ENCODE results near the gene LRP1B. TPM values are rescaled to one million over a fixed set of nuclear protein-coding genes. Genes with fewer than 3 reads are reported as not detected.

Gene LRP1B
- total RNA-seq, 2 donors from 2014 or later, result 0.91 to 1.2 TPM

- Histone ChIP-seq H3K9me3 (no peaks in the 10 kb centered on the region), H3K4me3 (no peak overlapping the region), H3K36me3 (no peaks in the 10 kb centered on the region), H3K4me1 (replicated peaks) (no peaks in the 10 kb centered on the region), H3K27ac (no peak overlapping the region), H3K27me3 (replicated peaks; ENCODE audit: insufficient read depth) (no peaks in the 10 kb centered on the region)
- 70% methylated on average over 5 of the region's 5 CpGs for WGBS
- no peak for TF ChIP-seq POLR2AphosphoS5 (IDR thresholded peaks at IDR 0.05)
- TF ChIP-seq, protein P1, sequence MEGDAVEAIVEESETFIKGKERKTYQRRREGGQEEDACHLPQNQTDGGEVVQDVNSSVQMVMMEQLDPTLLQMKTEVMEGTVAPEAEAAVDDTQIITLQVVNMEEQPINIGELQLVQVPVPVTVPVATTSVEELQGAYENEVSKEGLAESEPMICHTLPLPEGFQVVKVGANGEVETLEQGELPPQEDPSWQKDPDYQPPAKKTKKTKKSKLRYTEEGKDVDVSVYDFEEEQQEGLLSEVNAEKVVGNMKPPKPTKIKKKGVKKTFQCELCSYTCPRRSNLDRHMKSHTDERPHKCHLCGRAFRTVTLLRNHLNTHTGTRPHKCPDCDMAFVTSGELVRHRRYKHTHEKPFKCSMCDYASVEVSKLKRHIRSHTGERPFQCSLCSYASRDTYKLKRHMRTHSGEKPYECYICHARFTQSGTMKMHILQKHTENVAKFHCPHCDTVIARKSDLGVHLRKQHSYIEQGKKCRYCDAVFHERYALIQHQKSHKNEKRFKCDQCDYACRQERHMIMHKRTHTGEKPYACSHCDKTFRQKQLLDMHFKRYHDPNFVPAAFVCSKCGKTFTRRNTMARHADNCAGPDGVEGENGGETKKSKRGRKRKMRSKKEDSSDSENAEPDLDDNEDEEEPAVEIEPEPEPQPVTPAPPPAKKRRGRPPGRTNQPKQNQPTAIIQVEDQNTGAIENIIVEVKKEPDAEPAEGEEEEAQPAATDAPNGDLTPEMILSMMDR (IDR thresholded peaks at IDR 0.05), result no peak
- intact Hi-C loops (cut with DNase I), result no loop called here
- DNase-seq (ENCODE audit: low spot score), result no peak
Measured at GRCh38 chr2:141942006-141942789, 188.6 kb downstream of the LRP1B start.

DNA sequence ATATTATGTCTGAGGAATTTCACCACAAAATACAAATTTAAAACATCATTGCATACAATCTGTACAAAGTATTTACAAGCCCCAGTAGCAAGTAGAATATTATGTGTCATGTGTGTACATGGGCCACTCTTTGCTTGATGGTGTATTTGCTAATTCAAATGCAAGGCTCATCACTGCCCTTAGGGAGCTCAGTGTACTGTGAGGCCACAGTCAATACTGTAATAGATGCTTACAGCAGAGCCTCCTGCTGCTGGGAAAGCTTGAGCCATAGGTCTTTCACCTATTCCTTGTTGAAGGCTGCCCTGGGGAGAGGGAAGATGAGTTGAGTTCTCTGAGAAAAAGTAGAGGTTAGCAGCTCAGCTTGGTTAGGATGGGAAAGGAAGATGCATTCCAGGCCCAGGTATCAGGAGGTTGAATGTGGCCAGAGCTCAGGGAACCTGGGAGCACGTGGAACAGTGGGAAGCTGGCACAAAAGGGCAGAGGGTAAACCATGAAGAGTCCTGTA is 189.6 kb downstream of the LRP1B start:
- Histone ChIP-seq H3K4me3 (no peak overlapping the region), H3K27ac (no peak overlapping the region), H3K36me3 (no peaks in the 10 kb centered on the region), H3K4me1 (replicated peaks) (no peaks in the 10 kb centered on the region), H3K27me3 (replicated peaks; ENCODE audit: insufficient read depth) (no peaks in the 10 kb centered on the region), H3K9me3 (no peaks in the 10 kb centered on the region)
- TF ChIP-seq POLR2AphosphoS5 (IDR thresholded peaks at IDR 0.05), result no peak
- TF ChIP-seq, protein P1 (IDR thresholded peaks at IDR 0.05), result no peak
- TF ChIP-seq POLR2A (IDR thresholded peaks at IDR 0.05), result no peak
- WGBS, result 95% methylated on average over 1 of the region's 1 CpG
- intact Hi-C loops (cut with DNase I), result no loop called here
- DNase-seq (ENCODE audit: low spot score), result no peak

DNA sequence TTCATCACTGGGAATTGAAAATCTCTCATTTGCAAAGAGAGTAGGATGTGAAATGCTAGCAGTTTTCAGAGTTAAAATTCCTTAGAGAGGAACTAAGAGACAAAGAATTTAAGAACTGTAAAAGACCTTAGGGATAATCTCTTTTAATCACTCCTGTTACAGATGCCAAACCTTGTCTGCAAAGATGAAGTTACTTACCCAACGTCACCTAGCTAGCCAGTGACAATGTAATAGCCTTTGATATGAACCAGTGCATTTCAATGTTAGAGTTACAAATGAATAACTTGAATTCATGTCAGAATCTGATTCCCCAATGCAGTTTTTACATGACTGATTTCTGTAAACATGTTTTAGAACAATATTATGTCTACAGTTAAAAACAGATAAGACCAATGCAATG is 190.1 kb downstream of the LRP1B start:
- no peak overlapping the region for H3K27ac ChIP-seq
- H3K27me3 ChIP-seq (replicated peaks; ENCODE audit: insufficient read depth), result no peaks in the 10 kb centered on the region
- WGBS, result 61% methylated on average over 1 of the region's 1 CpG
- TF ChIP-seq POLR2AphosphoS5 (IDR thresholded peaks at IDR 0.05) (no peak), POLR2A (IDR thresholded peaks at IDR 0.05) (no peak)
- TF ChIP-seq, protein P1 (IDR thresholded peaks at IDR 0.05), result no peak
- no peaks in the 10 kb centered on the region for H3K36me3 ChIP-seq
- no peaks in the 10 kb centered on the region for H3K9me3 ChIP-seq
- intact Hi-C loops (cut with DNase I), result no loop called here
- H3K4me1 ChIP-seq (replicated peaks), result no peaks in the 10 kb centered on the region
- H3K4me3 ChIP-seq, result no peak overlapping the region
- DNase-seq (ENCODE audit: low spot score), result no peak

DNA sequence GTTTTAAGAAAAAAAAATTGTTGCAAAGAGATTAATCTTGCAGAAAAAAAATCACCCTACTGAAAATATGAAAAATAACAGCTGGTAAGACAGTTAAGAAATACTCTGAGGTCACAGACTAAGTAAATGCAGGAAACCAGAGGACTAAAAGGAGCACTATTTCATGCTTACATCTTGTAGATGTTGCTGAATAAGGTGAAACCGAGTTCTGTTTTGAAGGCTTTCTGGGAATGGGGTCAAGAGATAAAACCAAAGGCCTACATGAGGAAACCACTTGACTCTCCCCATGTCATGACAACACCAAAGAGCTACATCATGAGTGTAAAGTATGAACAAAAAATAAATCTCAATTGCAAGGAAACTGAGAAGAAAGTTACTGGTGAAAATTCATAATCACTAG is 197.6 kb downstream of the LRP1B start:
- no peak overlapping the region for H3K27ac ChIP-seq
- H3K9me3 ChIP-seq, result no peaks in the 10 kb centered on the region
- DNase-seq (ENCODE audit: low spot score), result no peak
- H3K4me1 ChIP-seq (replicated peaks), result no peaks in the 10 kb centered on the region
- intact Hi-C loops (cut with DNase I), result no loop called here
- H3K27me3 ChIP-seq (replicated peaks; ENCODE audit: insufficient read depth), result no peaks in the 10 kb centered on the region
- H3K4me3 ChIP-seq, result no peak overlapping the region
- H3K36me3 ChIP-seq, result no peaks in the 10 kb centered on the region
- no peak for TF ChIP-seq POLR2A (IDR thresholded peaks at IDR 0.05)
- TF ChIP-seq, protein P1 (IDR thresholded peaks at IDR 0.05), result no peak
- no peak for TF ChIP-seq POLR2AphosphoS5 (IDR thresholded peaks at IDR 0.05)
- 84% methylated on average over 1 of the region's 1 CpG for WGBS

- Histone ChIP-seq H3K4me1 (replicated peaks) (no peaks in the 10 kb centered on the region), H3K27me3 (replicated peaks; ENCODE audit: insufficient read depth) (no peaks in the 10 kb centered on the region), H3K9me3 (no peaks in the 10 kb centered on the region), H3K27ac (no peak overlapping the region), H3K36me3 (no peaks in the 10 kb centered on the region), H3K4me3 (no peak overlapping the region)
- no peak for TF ChIP-seq POLR2AphosphoS5 (IDR thresholded peaks at IDR 0.05)
- TF ChIP-seq, protein P1 (IDR thresholded peaks at IDR 0.05), result no peak
- intact Hi-C loops (cut with DNase I), result no loop called here
- 90% methylated on average over 2 of the region's 2 CpGs for WGBS
- DNase-seq (ENCODE audit: low spot score), result no peak
Measured at GRCh38 chr2:141932261-141932660, 198.6 kb downstream of the LRP1B start.
